Right lobe of liver (tissue), 6 donors: Measurements from ENCODE around the gene PKD2L1. TPM values are rescaled to one million over a fixed set of nuclear protein-coding genes. Genes with fewer than 3 reads are reported as not detected.
A peak's percentile ranks its signal among the peaks of the same experiment; 100 is the strongest.

Source experiments
- ATAC-seq, 4 donors: fragments of 200-7000 bp; cut with Tn5 transposase; one replicate each; pipeline ENCODE4 v1.9.1; 2020; ENCODE audit warnings: mild to moderate bottlenecking in 4 of 4, moderate library complexity in 4 of 4
- DNase-seq, 3 donors: peaks; one replicate each; pipeline ENCODE4 v3.0.0-alpha.2; 2020
- H3K27ac ChIP-seq, 3 donors: fragments of 200-600 bp; one replicate each; pipeline ENCODE4 v1.8.0; 2022
- H3K27me3 ChIP-seq, 2 donors: fragments of 200-600 bp; one replicate each; pipeline ENCODE4 v1.8.0; 2022
- H3K36me3 ChIP-seq, 4 donors: fragments of 200-600 bp; sonication (generic) in 1 of 4; one replicate each; pipeline versions ENCODE4 v1.5.1 to v1.8.0; 2017 to 2022; ENCODE audit warnings: control low read depth in 1 of 4
- H3K4me1 ChIP-seq, 4 donors: fragments of 200-600 bp; sonication (generic) in 1 of 4; one replicate each; pipeline versions ENCODE4 v1.5.1 to v1.8.0; 2017 to 2022; ENCODE audit warnings: control low read depth in 1 of 4
- H3K4me3 ChIP-seq, 3 donors: fragments of 200-600 bp; one replicate each; pipeline ENCODE4 v1.8.0; 2022
- H3K9me3 ChIP-seq, 4 donors: fragments of 200-600 bp; sonication (generic) in 1 of 4; one replicate each; pipeline versions ENCODE4 v1.5.1 to v1.8.0; 2017 to 2022; ENCODE audit warnings: control low read depth in 1 of 4
- CTCF ChIP-seq, 4 donors: fragments of 200-600 bp in 3 of 4; fragments of 450-650 bp in 1 of 4; IDR thresholded peaks; one replicate each; pipeline versions ENCODE4 v1.5.1 to v1.8.0; 2016 to 2022; ENCODE audit warnings: antibody characterized with exemption in 4 of 4, mild to moderate bottlenecking in 2 of 4
- POLR2A ChIP-seq: fragments of 450-650 bp; IDR thresholded peaks from one replicate; pipeline ENCODE4 v1.6.1; 2017; ENCODE audit warnings: antibody characterized with exemption, mild to moderate bottlenecking
- WGBS: methylation state at CpG from one replicate; pipeline ENCODE4 v1.1.6; 2018; ENCODE audit warnings: low coverage, low lambda C conversion rate; ENCODE audit not compliant: insufficient coverage; ENCODE audit errors: missing lambda C conversion rate; 5-methylcytosine and 5-hydroxymethylcytosine counted together
- intact Hi-C, 2 donors: fragments of 100-400 bp; cut with DNase I; formaldehyde crosslinking; loops; one replicate each; pipeline versions ENCODE4 v1.11.2 to v1.14.1; 2022
- total RNA-seq, 6 experiments: library from RNA; depleted of rRNA in 2 of 6; stranded (reverse); fragments of >200 nt in 2 of 6; fragmentation: NEBNext Ultra II Directional in 3 of 6; extraction: Animal tissue kit (Norgen Biotek cat#: 25700) in 3 of 6; gene quantifications; one replicate each; pipeline versions ENCODE4 v1.1.0 to v1.2.4, GENCODE V29; 2016 to 2023
- donor health status: DM: no; HTN: yes; CAD: no.
- donor health status: DM: no; HTN: no; CAD: no.
- donor health status: DM: no; HTN: no; CAD: no.
- donor health status: DM: no; HTN: yes; CAD: no.
- donor health status: DM: no; HTN: yes; CAD: no.

Gene PKD2L1
- total RNA-seq, 6 experiments from 2014 or later = 0.12 to 0.26 (median 0.22) TPM; not detected in 3

DNA sequence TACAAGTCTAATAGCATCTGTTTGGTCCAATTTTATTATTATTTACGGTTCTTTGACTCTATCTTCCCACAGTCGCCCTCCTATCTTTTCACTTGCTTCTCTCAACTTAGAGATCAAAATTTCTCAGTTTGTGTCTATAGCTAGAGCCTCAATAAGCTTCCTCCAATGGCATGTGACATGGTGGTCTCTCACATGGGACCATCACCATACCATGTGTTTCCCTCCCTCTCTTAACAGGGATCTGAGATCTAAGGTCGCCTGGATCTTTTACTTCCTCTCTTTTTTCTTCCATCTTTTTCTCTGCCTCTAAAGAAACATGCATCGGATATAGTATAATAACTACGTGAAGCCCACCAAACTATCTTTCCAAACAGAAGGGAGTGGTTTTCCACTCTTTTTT lies 1.8 kb downstream of the PKD2L1 start:
- H3K4me3 ChIP-seq = no peak overlapping the region
- no peak for ATAC-seq
- H3K4me1 ChIP-seq = no peaks in the 10 kb centered on the region
- H3K27ac ChIP-seq = no peak overlapping the region
- DNase-seq = no peak
- H3K9me3 ChIP-seq = no peaks in the 10 kb centered on the region
- intact Hi-C loops = loop anchor here in 1 of 2 donors (10.0 kb wide), 1 partner anchor 547 kb away; no protein-coding TSS in a partner anchor
- TF ChIP-seq CTCF (IDR thresholded peaks at IDR 0.05) (no peak), POLR2A (no peak)
- H3K27me3 ChIP-seq = no peaks in the 10 kb centered on the region
- H3K36me3 ChIP-seq = no peaks in the 10 kb centered on the region
- WGBS = 54% methylated on average over 5 of the region's 5 CpGs

GRCh38 chr10:100327718-100328009 lies 2.4 kb downstream of the PKD2L1 start:
- Histone ChIP-seq H3K27ac (no peak overlapping the region), H3K27me3 (no peaks in the 10 kb centered on the region), H3K4me1 (no peaks in the 10 kb centered on the region), H3K36me3 (no peaks in the 10 kb centered on the region), H3K9me3 (no peaks in the 10 kb centered on the region), H3K4me3 (no peak overlapping the region)
- no peak for DNase-seq
- no CpG with 5 or more reads among the region's 3 CpGs for WGBS
- TF ChIP-seq CTCF (IDR thresholded peaks at IDR 0.05) = no peak
- TF ChIP-seq POLR2A = no peak
- ATAC-seq = no peak
- intact Hi-C loops = loop anchor here in 1 of 2 donors (10.0 kb wide), 1 partner anchor 547 kb away; no protein-coding TSS in a partner anchor

DNA sequence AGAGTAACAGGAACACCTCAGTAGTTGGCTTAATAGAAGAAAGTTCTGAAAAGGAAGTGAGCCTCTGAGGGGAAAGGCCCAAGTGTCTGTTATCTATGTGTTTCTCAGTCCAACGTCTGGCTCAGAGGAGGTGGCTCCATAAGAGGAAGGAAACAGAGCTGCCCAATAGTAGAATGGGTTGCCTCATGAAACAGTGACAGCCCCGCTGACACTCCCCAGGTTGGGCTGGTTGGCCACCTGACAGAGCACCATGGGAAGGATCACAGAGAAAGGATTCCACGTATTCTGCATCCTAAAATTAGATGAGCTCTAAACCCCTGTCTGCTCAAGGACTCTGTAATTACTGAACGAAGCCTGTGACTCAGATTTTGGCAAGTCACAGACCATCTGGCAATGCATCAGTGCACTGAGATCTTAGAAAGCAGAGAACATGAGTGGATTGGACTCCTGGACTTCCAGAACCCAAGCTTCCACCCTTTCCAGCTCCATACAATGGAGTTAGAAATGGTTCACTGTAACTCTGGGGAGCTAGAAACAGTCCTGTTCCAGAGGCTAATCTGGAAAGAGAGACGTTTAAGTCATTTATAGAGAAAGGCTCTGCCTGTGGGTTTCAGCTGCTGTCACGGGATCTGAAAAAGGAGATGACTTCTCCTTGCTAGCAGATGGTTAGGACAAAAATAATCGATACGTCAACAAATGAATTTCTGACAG lies 2.9 kb downstream of the PKD2L1 start:
- H3K4me3 ChIP-seq = no peak overlapping the region
- ATAC-seq (peak; percentile 38 to 72 (median 52)), DNase-seq (no peak)
- H3K27me3 ChIP-seq = no peaks in the 10 kb centered on the region
- WGBS = 32% methylated on average over 8 of the region's 8 CpGs
- no peaks in the 10 kb centered on the region for H3K36me3 ChIP-seq
- no peak overlapping the region for H3K27ac ChIP-seq
- TF ChIP-seq CTCF (IDR thresholded peaks at IDR 0.05) (no peak), POLR2A (no peak)
- intact Hi-C loops = loop anchor here in 1 of 2 donors (10.0 kb wide), 1 partner anchor 548 kb away; no protein-coding TSS in a partner anchor
- H3K9me3 ChIP-seq = no peaks in the 10 kb centered on the region
- no peaks in the 10 kb centered on the region for H3K4me1 ChIP-seq

- ATAC-seq = no peak
- 52% methylated on average over 7 of the region's 7 CpGs for WGBS
- intact Hi-C loops = loop anchor here in 1 of 2 donors (10.0 kb wide), 1 partner anchor 550 kb away; no protein-coding TSS in a partner anchor
- H3K9me3 ChIP-seq = no peaks in the 10 kb centered on the region
- no peak for DNase-seq
- no peaks in the 10 kb centered on the region for H3K36me3 ChIP-seq
- no peak overlapping the region for H3K27ac ChIP-seq
- no peak overlapping the region for H3K4me3 ChIP-seq
- no peaks in the 10 kb centered on the region for H3K27me3 ChIP-seq
- TF ChIP-seq CTCF (IDR thresholded peaks at IDR 0.05) (no peak), POLR2A (no peak)
- H3K4me1 ChIP-seq = no peaks in the 10 kb centered on the region
Measured at GRCh38 chr10:100325158-100325557, 4.9 kb downstream of the PKD2L1 start.
